ENCODE data around the gene AUTS2.

Gene AUTS2

DNA sequence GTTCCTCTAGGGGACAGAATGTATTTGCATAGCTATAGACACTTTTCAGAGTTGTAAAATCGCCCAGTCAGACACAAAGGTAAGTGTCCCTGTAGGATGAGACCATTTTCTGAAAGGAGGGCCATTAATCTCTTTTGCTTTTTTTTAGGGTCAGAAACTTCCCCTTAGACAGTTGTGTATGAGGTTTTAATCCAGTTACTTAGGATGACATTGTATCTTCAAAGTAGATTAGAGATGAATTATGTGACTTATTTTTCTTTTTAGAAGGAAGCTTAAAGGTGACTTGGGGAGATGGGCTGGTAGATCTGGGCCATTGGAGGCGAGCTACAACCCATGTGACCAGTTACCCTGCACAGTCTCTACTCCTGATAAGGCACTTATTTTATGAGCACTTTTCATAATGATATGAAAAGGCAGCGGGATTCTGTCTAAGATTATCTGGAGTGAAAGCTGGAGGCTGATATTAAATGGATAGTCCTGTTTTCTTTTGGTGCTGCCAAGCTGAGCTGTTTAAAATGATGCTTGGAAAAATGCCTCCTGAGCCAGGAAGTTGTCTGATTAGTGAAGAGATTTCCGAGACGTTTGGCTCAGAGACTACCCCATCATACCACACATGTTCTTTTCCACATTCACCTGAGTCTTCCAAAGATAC lies 264.3 kb downstream of the AUTS2 start:
- no peak for TF ChIP-seq EZH2phosphoT487 (IDR thresholded peaks at IDR 0.05; ENCODE audit: borderline replicate concordance)
- TF ChIP-seq, protein P1, sequence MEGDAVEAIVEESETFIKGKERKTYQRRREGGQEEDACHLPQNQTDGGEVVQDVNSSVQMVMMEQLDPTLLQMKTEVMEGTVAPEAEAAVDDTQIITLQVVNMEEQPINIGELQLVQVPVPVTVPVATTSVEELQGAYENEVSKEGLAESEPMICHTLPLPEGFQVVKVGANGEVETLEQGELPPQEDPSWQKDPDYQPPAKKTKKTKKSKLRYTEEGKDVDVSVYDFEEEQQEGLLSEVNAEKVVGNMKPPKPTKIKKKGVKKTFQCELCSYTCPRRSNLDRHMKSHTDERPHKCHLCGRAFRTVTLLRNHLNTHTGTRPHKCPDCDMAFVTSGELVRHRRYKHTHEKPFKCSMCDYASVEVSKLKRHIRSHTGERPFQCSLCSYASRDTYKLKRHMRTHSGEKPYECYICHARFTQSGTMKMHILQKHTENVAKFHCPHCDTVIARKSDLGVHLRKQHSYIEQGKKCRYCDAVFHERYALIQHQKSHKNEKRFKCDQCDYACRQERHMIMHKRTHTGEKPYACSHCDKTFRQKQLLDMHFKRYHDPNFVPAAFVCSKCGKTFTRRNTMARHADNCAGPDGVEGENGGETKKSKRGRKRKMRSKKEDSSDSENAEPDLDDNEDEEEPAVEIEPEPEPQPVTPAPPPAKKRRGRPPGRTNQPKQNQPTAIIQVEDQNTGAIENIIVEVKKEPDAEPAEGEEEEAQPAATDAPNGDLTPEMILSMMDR (conservative IDR thresholded peaks at IDR 0.05; ENCODE audit: low read length) = no peak

DNA sequence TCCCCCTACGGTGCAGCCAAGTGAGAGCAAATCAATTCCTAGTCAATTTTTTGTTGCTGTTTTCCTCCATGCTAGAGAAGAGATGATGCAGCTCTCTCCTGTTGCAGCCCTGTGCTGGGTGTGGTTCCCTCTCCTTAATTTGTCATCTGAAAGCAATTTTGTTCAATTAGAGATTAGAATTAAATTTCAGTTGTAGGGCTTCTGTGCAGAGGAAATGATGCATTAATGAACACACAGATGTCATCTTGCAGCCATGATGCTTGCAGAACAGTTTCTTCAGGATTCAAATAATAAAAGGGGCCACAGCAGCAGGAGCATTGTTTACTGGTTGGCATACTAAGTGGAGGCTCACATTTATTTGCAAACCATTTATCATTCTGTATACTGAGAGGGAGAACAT lies 266.0 kb downstream of the AUTS2 start:
- peaks cover 4% of the 10 kb centered on the region for H4K20me1 ChIP-seq (ENCODE audit: insufficient read depth, low read length, poor library complexity, severe bottlenecking)

More for the DNA sequence above, 264.3 kb downstream of the AUTS2 start:
- Histone ChIP-seq H3K27me3 (ENCODE audit: insufficient read depth, low read length, poor library complexity, severe bottlenecking) (no peaks in the 10 kb centered on the region), H3K36me3 (ENCODE audit: insufficient read depth, low read length) (no peaks in the 10 kb centered on the region), H3K4me2 (ENCODE audit: low read depth, low read length, poor library complexity, severe bottlenecking) (no peak overlapping the region), H3K9me3 (ENCODE audit: insufficient read depth, low read depth, low read length) (no peaks in the 10 kb centered on the region), H3K4me3 (ENCODE audit: low read length, poor library complexity, severe bottlenecking) (no peak overlapping the region), H3F3A (ENCODE audit: low read depth) (no peaks in the 10 kb centered on the region), H3K79me2 (ENCODE audit: insufficient read depth, low read length) (peaks cover 51% of the 10 kb centered on the region; the same call in 1 of the 2 replicates), H2AFZ (ENCODE audit: low read length) (no peak overlapping the region), H3K4me1 (ENCODE audit: insufficient read depth, low read length, poor library complexity, severe bottlenecking) (peaks cover 16% of the 10 kb centered on the region), H3K9ac (ENCODE audit: low read depth, low read length, poor library complexity, severe bottlenecking) (no peak overlapping the region), H4K20me1 (ENCODE audit: insufficient read depth, low read length, poor library complexity, severe bottlenecking) (peaks cover 4% of the 10 kb centered on the region), H3K9me2 (replicated peaks; ENCODE audit: low read depth, low read length) (no peaks in the 10 kb centered on the region)

DNA sequence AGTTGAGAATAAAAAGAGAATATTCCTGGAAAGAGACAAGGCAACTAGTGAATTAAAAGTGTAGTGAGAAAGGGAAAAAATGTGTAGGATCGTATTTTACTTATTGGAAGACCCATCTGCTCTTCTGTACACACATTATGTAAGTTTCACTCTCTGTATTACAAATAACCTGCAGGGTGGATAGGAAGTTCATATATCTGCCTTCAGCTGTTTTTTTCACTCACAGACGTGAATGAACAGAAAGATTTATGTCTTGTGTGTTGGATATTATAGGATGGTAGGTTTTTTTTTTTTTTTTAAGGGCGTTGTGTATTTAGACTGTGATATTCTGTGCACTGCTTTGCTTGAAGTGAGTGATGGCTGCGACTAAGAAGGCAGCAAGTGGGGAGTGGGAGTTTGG lies 266.5 kb downstream of the AUTS2 start:
- Histone ChIP-seq H2AFZ (ENCODE audit: low read length) (no peak overlapping the region), H4K20me1 (ENCODE audit: insufficient read depth, low read length, poor library complexity, severe bottlenecking) (peaks cover 4% of the 10 kb centered on the region), H3K27me3 (ENCODE audit: insufficient read depth, low read length, poor library complexity, severe bottlenecking) (no peaks in the 10 kb centered on the region), H3K9ac (ENCODE audit: low read depth, low read length, poor library complexity, severe bottlenecking) (no peak overlapping the region), H3K4me2 (ENCODE audit: low read depth, low read length, poor library complexity, severe bottlenecking) (no peak overlapping the region), H3K36me3 (ENCODE audit: insufficient read depth, low read length) (no peaks in the 10 kb centered on the region), H3F3A (ENCODE audit: low read depth) (no peaks in the 10 kb centered on the region), H3K79me2 (ENCODE audit: insufficient read depth, low read length) (peaks cover 39% of the 10 kb centered on the region; the same call in 1 of the 2 replicates), H3K4me1 (ENCODE audit: insufficient read depth, low read length, poor library complexity, severe bottlenecking) (peaks cover 5% of the 10 kb centered on the region), H3K4me3 (ENCODE audit: low read length, poor library complexity, severe bottlenecking) (no peak overlapping the region), H3K9me3 (ENCODE audit: insufficient read depth, low read depth, low read length) (no peaks in the 10 kb centered on the region), H3K9me2 (replicated peaks; ENCODE audit: low read depth, low read length) (no peaks in the 10 kb centered on the region)
- TF ChIP-seq, protein P1 (conservative IDR thresholded peaks at IDR 0.05; ENCODE audit: low read length) = no peak
- no peak for TF ChIP-seq EZH2phosphoT487 (IDR thresholded peaks at IDR 0.05; ENCODE audit: borderline replicate concordance)

More for the DNA sequence above, 266.0 kb downstream of the AUTS2 start:
- Histone ChIP-seq H3K36me3 (ENCODE audit: insufficient read depth, low read length) (no peaks in the 10 kb centered on the region), H3K9me2 (replicated peaks; ENCODE audit: low read depth, low read length) (no peaks in the 10 kb centered on the region), H3K4me1 (ENCODE audit: insufficient read depth, low read length, poor library complexity, severe bottlenecking) (peaks cover 5% of the 10 kb centered on the region), H3K79me2 (ENCODE audit: insufficient read depth, low read length) (peaks cover 38% of the 10 kb centered on the region; the same call in 1 of the 2 replicates), H3K27me3 (ENCODE audit: insufficient read depth, low read length, poor library complexity, severe bottlenecking) (no peaks in the 10 kb centered on the region), H3K9me3 (ENCODE audit: insufficient read depth, low read depth, low read length) (no peaks in the 10 kb centered on the region), H3K4me2 (ENCODE audit: low read depth, low read length, poor library complexity, severe bottlenecking) (no peak overlapping the region), H2AFZ (ENCODE audit: low read length) (no peak overlapping the region), H3K4me3 (ENCODE audit: low read length, poor library complexity, severe bottlenecking) (no peak overlapping the region), H3F3A (ENCODE audit: low read depth) (no peaks in the 10 kb centered on the region), H3K9ac (ENCODE audit: low read depth, low read length, poor library complexity, severe bottlenecking) (no peak overlapping the region)
- TF ChIP-seq, protein P1 (conservative IDR thresholded peaks at IDR 0.05; ENCODE audit: low read length) = no peak
- TF ChIP-seq EZH2phosphoT487 (IDR thresholded peaks at IDR 0.05; ENCODE audit: borderline replicate concordance) = no peak
